ENCODE results near the gene ASB17. TPM values are rescaled to one million over a fixed set of nuclear protein-coding genes. Genes with fewer than 3 reads are reported as not detected.

Gene ASB17
- total RNA-seq, 2 donors from 2014 or later, result not detected

DNA sequence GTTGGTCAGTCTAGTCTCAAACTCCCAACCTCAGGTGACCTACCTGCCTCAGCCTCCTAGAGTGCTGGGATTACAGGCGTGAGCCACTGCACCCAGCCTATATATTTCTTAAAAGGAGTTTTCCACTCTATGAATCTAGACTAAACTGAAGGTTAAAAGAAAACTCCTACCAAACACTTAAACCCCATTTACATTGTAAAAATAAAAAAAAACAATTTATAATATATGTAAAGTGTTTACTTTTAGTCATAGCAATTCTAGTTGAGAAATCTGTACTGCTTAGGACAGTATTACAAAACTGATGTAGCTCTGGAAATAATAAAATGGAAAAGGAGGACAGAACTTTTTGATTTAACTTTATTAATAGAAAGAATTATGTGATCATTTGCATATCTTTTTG is 9.5 kb downstream of the ASB17 start:
- no peak overlapping the region for H3K4me3 Mint-ChIP-seq
- ATAC-seq (no peak), DNase-seq (ENCODE audit: low spot score) (no peak)
- no peaks in the 10 kb centered on the region for H3K9me3 Mint-ChIP-seq
- no peak overlapping the region for H3K27ac Mint-ChIP-seq
- H3K27me3 Mint-ChIP-seq, result peaks cover 0 to 8% of the 10 kb centered on the region in 2 donors
- no peaks in the 10 kb centered on the region for H3K36me3 Mint-ChIP-seq
- H3K4me1 Mint-ChIP-seq (ENCODE audit: low read depth in 2 of 2), result no peaks in the 10 kb centered on the region

DNA sequence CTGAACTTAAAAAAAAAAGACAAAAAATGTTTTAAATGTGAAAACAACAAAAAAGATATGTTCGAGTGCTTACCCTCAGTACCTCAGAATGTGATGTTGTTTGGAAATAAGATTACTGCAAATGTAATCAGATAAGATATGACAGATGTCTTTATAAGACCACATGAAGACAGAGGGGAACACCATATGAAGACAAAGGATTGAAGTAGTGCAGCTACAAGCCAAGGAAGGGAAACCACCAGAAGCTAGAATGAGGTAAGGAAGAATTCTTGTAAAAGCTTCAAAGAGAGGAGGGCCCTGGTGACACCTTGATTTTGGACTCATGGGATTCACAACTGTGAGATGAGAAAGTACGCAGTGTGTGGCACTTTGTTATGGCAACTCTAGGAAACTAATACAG is 15.4 kb downstream of the ASB17 start:
- DNase-seq (ENCODE audit: low spot score) (no peak), ATAC-seq (no peak)
- Mint-ChIP-seq H3K9me3 (peaks cover 5% of the 10 kb centered on the region), H3K27me3 (peaks cover 4 to 8% of the 10 kb centered on the region in 2 donors), H3K27ac (no peak overlapping the region), H3K4me1 (ENCODE audit: low read depth in 2 of 2) (no peaks in the 10 kb centered on the region), H3K36me3 (no peaks in the 10 kb centered on the region), H3K4me3 (no peak overlapping the region)

- ATAC-seq (no peak), DNase-seq (ENCODE audit: low spot score) (no peak)
- Mint-ChIP-seq H3K36me3 (peaks cover 21% of the 10 kb centered on the region), H3K4me1 (ENCODE audit: low read depth in 2 of 2) (no peaks in the 10 kb centered on the region), H3K9me3 (peaks cover 12% of the 10 kb centered on the region), H3K27me3 (peaks cover 0 to 19% of the 10 kb centered on the region in 2 donors), H3K4me3 (no peak overlapping the region), H3K27ac (no peak overlapping the region)
These were observed 23.5 kb downstream of the ASB17 start for GRCh38 chr1:75908717-75909152.

DNA sequence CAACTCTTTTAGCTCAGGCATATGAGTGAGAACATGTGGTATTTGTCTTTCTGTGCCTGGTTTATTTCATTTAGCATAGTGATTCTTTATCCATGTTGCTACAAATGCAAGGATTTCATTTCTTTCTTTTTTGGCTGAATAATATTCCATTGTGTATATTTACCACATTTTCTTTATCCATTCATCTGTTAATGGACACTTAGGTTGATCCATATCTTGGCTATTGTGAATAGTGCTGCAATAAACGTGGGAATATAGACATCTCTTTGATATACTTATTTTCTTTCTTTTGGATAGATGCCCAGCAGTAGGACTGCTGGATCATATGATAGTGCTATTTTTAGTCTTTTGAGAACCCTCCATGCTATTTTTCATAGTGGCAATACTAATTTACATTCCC is 30.8 kb downstream of the ASB17 start:
- Mint-ChIP-seq H3K4me3 (no peak overlapping the region), H3K36me3 (no peaks in the 10 kb centered on the region), H3K27me3 (peaks cover 0 to 12% of the 10 kb centered on the region in 2 donors), H3K9me3 (peaks cover 9% of the 10 kb centered on the region), H3K27ac (no peak overlapping the region), H3K4me1 (ENCODE audit: low read depth in 2 of 2) (no peaks in the 10 kb centered on the region)
- ATAC-seq (no peak), DNase-seq (ENCODE audit: low spot score) (no peak)

DNA sequence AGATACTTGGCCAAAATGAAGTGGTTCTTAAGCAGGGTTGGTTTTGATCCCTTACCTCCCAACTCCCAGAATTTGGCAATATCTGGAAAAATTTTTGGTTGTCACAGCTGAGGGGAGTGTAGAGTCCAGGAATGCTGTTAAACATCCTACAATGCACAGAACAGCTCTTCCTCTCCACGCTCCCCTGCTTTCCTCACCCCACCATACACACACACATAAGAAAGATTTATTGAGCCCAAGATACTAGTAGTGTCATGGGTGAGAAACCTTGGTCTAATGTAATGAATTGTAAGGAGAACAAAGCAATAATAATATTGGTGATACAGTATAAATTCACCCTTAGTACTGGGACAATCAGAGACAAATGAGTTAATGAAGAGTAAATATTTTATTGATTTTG is 47.8 kb downstream of the ASB17 start:
- no peak for ATAC-seq
- no peak overlapping the region for H3K4me3 Mint-ChIP-seq

GRCh38 chr1:75879985-75880384 is 52.2 kb downstream of the ASB17 start:
- Mint-ChIP-seq H3K27me3 (no peaks in the 10 kb centered on the region), H3K36me3 (no peaks in the 10 kb centered on the region), H3K4me3 (no peak overlapping the region), H3K4me1 (ENCODE audit: low read depth in 2 of 2) (no peaks in the 10 kb centered on the region), H3K9me3 (no peaks in the 10 kb centered on the region), H3K27ac (no peak overlapping the region)
- ATAC-seq, result no peak
- DNase-seq (ENCODE audit: low spot score), result no peak

More for the DNA sequence above, 47.8 kb downstream of the ASB17 start:
- no peak for DNase-seq (ENCODE audit: low spot score)
- Mint-ChIP-seq H3K36me3 (no peaks in the 10 kb centered on the region), H3K4me1 (ENCODE audit: low read depth in 2 of 2) (no peaks in the 10 kb centered on the region), H3K27ac (no peak overlapping the region), H3K9me3 (no peaks in the 10 kb centered on the region), H3K27me3 (no peaks in the 10 kb centered on the region)

DNA sequence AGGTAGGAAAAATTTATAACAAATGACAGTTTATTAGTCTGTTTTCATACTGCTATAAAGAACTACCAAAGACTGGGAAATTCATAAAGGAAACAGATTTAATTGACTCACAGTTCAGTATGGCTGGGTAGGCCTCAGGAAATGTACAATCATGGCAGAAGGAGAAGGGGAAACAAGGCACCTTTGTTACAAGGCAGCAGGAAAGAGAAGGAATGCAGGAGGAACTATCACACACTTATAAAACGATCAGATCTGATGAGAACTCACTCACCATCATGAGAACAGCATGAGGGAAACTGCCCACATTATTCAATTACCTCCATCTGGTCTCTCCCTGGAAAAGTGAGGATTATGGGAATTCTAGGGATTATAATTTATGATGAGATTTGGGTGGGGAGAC is 61.3 kb downstream of the ASB17 start:
- Mint-ChIP-seq H3K9me3 (peaks cover 8% of the 10 kb centered on the region), H3K27ac (no peak overlapping the region), H3K4me3 (no peak overlapping the region), H3K36me3 (no peaks in the 10 kb centered on the region), H3K27me3 (no peaks in the 10 kb centered on the region), H3K4me1 (ENCODE audit: low read depth in 2 of 2) (no peaks in the 10 kb centered on the region)
- DNase-seq (ENCODE audit: low spot score) (no peak), ATAC-seq (no peak)

Other genes starting within 250 kb of the ASB17 start
- gene ACADM, start 207.7 kb downstream of the ASB17 start, total RNA-seq, result 10 to 100 TPM; 40.1 to 49.6 TPM
- 100 to 1,000 TPM; 138 to 278 TPM for gene RABGGTB, start 146.1 kb downstream of the ASB17 start, total RNA-seq
- 1 to 10 TPM in 1 of 2 donors, under 1 TPM in 1; 0.19 to 1.1 TPM for gene MSH4, start 135.5 kb downstream of the ASB17 start, total RNA-seq
- under 1 TPM in 1 of 2 donors, not detected in 1; 0.28 TPM for gene ST6GALNAC3, start 142.3 kb upstream of the ASB17 start, total RNA-seq

Data from natural killer cell treated with Interleukin-12 subunit alpha and Interleukin-12 subunit beta and Interleukin-15 and Interleukin-18, amount 100 ng/mL, for 72 hours (primary cell).